ENCODE measurements around the gene LHFPL5. TPM values are rescaled to one million over a fixed set of nuclear protein-coding genes. Genes with fewer than 3 reads are reported as not detected.
A peak's percentile ranks its signal among the peaks of the same experiment; 100 is the strongest.

Gene LHFPL5
- total and polyA plus RNA-seq, 2 of the 13 experiments (the other 11 are each of a cell fraction or from before 2014, with no cell fraction given) = 0.03 TPM; not detected in 1

DNA sequence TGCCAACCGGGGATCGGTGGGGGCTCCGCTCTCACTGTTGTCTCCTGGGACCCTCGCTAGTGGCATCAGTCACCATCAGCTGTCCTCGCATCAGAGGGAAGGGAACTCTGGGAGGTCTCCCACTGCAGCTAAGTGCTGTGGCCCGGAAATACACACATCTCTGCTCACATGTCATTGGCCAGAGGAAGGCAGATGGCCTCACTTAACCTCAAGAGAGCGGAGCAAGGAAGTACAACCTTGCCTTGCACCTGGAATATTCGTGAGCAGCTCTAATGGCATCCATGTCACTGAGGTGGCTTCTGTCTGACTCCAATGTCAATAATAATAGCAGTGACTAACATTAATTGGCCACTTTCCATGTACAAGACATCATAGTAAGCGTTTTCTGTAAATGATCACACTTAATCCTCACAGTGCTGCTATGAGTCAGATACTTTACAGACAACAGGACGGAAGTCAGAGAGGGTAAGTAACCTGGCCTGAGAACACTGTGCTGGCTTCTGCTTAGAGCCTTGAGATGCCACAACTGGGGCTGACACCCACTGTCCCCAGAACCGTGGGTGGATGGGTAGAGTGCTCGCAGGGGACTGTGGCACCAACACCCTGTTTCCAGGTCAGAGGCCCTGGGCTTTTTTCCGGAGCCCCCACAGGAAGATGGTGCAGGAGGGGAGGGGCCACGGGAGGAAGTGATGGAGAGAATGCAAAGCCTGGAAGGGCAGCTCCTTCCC is 6.0 kb downstream of the LHFPL5 start (continued):
- TF ChIP-seq, protein P1, sequence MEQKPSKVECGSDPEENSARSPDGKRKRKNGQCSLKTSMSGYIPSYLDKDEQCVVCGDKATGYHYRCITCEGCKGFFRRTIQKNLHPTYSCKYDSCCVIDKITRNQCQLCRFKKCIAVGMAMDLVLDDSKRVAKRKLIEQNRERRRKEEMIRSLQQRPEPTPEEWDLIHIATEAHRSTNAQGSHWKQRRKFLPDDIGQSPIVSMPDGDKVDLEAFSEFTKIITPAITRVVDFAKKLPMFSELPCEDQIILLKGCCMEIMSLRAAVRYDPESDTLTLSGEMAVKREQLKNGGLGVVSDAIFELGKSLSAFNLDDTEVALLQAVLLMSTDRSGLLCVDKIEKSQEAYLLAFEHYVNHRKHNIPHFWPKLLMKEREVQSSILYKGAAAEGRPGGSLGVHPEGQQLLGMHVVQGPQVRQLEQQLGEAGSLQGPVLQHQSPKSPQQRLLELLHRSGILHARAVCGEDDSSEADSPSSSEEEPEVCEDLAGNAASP (CRISPR knock-in tag; IDR thresholded peaks at IDR 0.05; ENCODE audit: borderline replicate concordance) = peak; percentile 77; the same call in 1 of the 2 replicates
- TF ChIP-seq, protein P2, sequence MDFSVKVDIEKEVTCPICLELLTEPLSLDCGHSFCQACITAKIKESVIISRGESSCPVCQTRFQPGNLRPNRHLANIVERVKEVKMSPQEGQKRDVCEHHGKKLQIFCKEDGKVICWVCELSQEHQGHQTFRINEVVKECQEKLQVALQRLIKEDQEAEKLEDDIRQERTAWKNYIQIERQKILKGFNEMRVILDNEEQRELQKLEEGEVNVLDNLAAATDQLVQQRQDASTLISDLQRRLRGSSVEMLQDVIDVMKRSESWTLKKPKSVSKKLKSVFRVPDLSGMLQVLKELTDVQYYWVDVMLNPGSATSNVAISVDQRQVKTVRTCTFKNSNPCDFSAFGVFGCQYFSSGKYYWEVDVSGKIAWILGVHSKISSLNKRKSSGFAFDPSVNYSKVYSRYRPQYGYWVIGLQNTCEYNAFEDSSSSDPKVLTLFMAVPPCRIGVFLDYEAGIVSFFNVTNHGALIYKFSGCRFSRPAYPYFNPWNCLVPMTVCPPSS (IDR thresholded peaks at IDR 0.05) = no peak
- no peak for TF ChIP-seq ATF1 (CRISPR knock-in tag; IDR thresholded peaks at IDR 0.05)
- no peak for TF ChIP-seq PHF8 (CRISPR knock-in tag; IDR thresholded peaks at IDR 0.05)
- no peak for TF ChIP-seq HNRNPUL1 (IDR thresholded peaks at IDR 0.05; ENCODE audit: low read depth, low read length)
- no peak for TF ChIP-seq BCL6 (CRISPR knock-in tag; IDR thresholded peaks at IDR 0.05)
- TF ChIP-seq, protein P3, sequence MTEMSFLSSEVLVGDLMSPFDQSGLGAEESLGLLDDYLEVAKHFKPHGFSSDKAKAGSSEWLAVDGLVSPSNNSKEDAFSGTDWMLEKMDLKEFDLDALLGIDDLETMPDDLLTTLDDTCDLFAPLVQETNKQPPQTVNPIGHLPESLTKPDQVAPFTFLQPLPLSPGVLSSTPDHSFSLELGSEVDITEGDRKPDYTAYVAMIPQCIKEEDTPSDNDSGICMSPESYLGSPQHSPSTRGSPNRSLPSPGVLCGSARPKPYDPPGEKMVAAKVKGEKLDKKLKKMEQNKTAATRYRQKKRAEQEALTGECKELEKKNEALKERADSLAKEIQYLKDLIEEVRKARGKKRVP (CRISPR knock-in tag; IDR thresholded peaks at IDR 0.05) = no peak
- TF ChIP-seq ZNF296 (CRISPR knock-in tag; conservative IDR thresholded peaks at IDR 0.05) = 0 out of 2 replicates have a peak, but pooled peaks have one; percentile 25
- TF ChIP-seq ZNF839 (CRISPR knock-in tag; IDR thresholded peaks at IDR 0.05; ENCODE audit: borderline replicate concordance) = no peak
- no peak for TF ChIP-seq HNRNPLL (IDR thresholded peaks at IDR 0.05; ENCODE audit: low read depth, low read length, poor library complexity, severe bottlenecking)
- no peak for TF ChIP-seq MYC (CRISPR knock-in tag; IDR thresholded peaks at IDR 0.05; ENCODE audit: borderline replicate concordance)
- no peak for TF ChIP-seq ZBTB38 (CRISPR knock-in tag; IDR thresholded peaks at IDR 0.05)
- TF ChIP-seq, protein P4, sequence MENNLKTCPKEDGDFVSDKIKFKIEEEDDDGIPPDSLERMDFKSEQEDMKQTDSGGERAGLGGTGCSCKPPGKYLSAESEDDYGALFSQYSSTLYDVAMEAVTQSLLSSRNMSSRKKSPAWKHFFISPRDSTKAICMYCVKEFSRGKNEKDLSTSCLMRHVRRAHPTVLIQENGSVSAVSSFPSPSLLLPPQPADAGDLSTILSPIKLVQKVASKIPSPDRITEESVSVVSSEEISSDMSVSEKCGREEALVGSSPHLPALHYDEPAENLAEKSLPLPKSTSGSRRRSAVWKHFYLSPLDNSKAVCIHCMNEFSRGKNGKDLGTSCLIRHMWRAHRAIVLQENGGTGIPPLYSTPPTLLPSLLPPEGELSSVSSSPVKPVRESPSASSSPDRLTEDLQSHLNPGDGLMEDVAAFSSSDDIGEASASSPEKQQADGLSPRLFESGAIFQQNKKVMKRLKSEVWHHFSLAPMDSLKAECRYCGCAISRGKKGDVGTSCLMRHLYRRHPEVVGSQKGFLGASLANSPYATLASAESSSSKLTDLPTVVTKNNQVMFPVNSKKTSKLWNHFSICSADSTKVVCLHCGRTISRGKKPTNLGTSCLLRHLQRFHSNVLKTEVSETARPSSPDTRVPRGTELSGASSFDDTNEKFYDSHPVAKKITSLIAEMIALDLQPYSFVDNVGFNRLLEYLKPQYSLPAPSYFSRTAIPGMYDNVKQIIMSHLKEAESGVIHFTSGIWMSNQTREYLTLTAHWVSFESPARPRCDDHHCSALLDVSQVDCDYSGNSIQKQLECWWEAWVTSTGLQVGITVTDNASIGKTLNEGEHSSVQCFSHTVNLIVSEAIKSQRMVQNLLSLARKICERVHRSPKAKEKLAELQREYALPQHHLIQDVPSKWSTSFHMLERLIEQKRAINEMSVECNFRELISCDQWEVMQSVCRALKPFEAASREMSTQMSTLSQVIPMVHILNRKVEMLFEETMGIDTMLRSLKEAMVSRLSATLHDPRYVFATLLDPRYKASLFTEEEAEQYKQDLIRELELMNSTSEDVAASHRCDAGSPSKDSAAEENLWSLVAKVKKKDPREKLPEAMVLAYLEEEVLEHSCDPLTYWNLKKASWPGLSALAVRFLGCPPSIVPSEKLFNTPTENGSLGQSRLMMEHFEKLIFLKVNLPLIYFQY (CRISPR knock-in tag; IDR thresholded peaks at IDR 0.05; ENCODE audit: borderline replicate concordance) = no peak
- no peak for TF ChIP-seq POGZ (CRISPR knock-in tag; IDR thresholded peaks at IDR 0.05)
- no peak for TF ChIP-seq RARG (CRISPR knock-in tag; IDR thresholded peaks at IDR 0.05; ENCODE audit: low read depth)
- TF ChIP-seq RXRA (CRISPR knock-in tag; IDR thresholded peaks at IDR 0.05) = peak; percentile 32; the same call in 1 of the 2 replicates
- TF ChIP-seq SRSF4 (IDR thresholded peaks at IDR 0.05; ENCODE audit: low read depth, low read length, poor library complexity, severe bottlenecking) = no peak
- TF ChIP-seq FOSL2 (CRISPR knock-in tag; IDR thresholded peaks at IDR 0.05) = peak; percentile 16; the same call in 1 of the 2 replicates
- TF ChIP-seq HHEX (CRISPR knock-in tag; IDR thresholded peaks at IDR 0.05) = no peak
- TF ChIP-seq PAF1 (CRISPR knock-in tag; IDR thresholded peaks at IDR 0.05) = no peak
- TF ChIP-seq, protein P5, sequence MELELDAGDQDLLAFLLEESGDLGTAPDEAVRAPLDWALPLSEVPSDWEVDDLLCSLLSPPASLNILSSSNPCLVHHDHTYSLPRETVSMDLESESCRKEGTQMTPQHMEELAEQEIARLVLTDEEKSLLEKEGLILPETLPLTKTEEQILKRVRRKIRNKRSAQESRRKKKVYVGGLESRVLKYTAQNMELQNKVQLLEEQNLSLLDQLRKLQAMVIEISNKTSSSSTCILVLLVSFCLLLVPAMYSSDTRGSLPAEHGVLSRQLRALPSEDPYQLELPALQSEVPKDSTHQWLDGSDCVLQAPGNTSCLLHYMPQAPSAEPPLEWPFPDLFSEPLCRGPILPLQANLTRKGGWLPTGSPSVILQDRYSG (CRISPR knock-in tag; IDR thresholded peaks at IDR 0.05) = no peak
